Trophoblast cell (in vitro differentiated cells and primary cell): ENCODE measurements around the gene EYA2.
"Not testable (repeated sequence)": the region's sequence is repeated elsewhere in the genome, so short reads cannot be mapped to it uniquely, and the experiment has no call there.

Experiments
- DNase-seq, 2 donors: peaks; one replicate each; pipeline ENCODE4 v3.0.0-alpha.2; 2016
- H2AFZ ChIP-seq: 2 replicates; pipeline ENCODE4 v1.6.1; 2013; ENCODE audit warnings: low read length, moderate library complexity, mild to moderate bottlenecking; ENCODE audit not compliant: insufficient read depth, poor library complexity
- H2AK5ac ChIP-seq: 2 replicates; pipeline ENCODE4 v1.6.1; 2013; ENCODE audit warnings: mild to moderate bottlenecking, low read length
- H2BK120ac ChIP-seq: 2 replicates; pipeline ENCODE4 v1.6.1; 2013; ENCODE audit warnings: low read length, mild to moderate bottlenecking, moderate library complexity; ENCODE audit not compliant: insufficient read depth, poor library complexity
- H2BK12ac ChIP-seq: 2 replicates; pipeline ENCODE4 v1.6.1; 2013; ENCODE audit warnings: mild to moderate bottlenecking, low read length, moderate library complexity
- H2BK5ac ChIP-seq: 2 replicates; pipeline ENCODE4 v1.6.1; 2013; ENCODE audit warnings: low read length, low read depth, moderate library complexity, mild to moderate bottlenecking; ENCODE audit not compliant: poor library complexity
- H3K14ac ChIP-seq: 2 replicates; pipeline ENCODE4 v1.6.1; 2013; ENCODE audit warnings: mild to moderate bottlenecking, low read length
- H3K18ac ChIP-seq: 2 replicates; pipeline ENCODE4 v1.6.1; 2013; ENCODE audit warnings: mild to moderate bottlenecking, low read length
- H3K23ac ChIP-seq: 2 replicates; pipeline ENCODE4 v1.6.1; 2013; ENCODE audit warnings: low read length
- H3K27ac ChIP-seq: 2 replicates; pipeline ENCODE4 v1.5.1; 2013; ENCODE audit warnings: low read depth, mild to moderate bottlenecking, inconsistent platforms, low read length, moderate library complexity
- H3K27me3 ChIP-seq: 2 replicates; pipeline ENCODE4 v1.6.1; 2013; ENCODE audit warnings: inconsistent platforms, mild to moderate bottlenecking, low read length, moderate library complexity; ENCODE audit not compliant: insufficient read depth
- H3K36me3 ChIP-seq, 2 experiments: 1 replicate in 1 of 2; 2 replicates in 1 of 2; pipeline ENCODE4 v1.6.1; 2013; ENCODE audit warnings: low read length in 2 of 2, mild to moderate bottlenecking in 2 of 2, moderate library complexity in 1 of 2; ENCODE audit not compliant: insufficient read depth in 2 of 2, control insufficient read depth in 1 of 2
- H3K4ac ChIP-seq: 2 replicates; pipeline ENCODE4 v1.6.1; 2013; ENCODE audit warnings: low read depth, mild to moderate bottlenecking, low read length, moderate library complexity
- H3K4me1 ChIP-seq, 2 experiments: 1 replicate in 1 of 2; 2 replicates in 1 of 2; pipeline ENCODE4 v1.6.1; 2013; ENCODE audit warnings: low read length in 2 of 2, mild to moderate bottlenecking in 2 of 2, moderate library complexity in 1 of 2; ENCODE audit not compliant: insufficient read depth in 2 of 2, control insufficient read depth in 1 of 2
- H3K4me2 ChIP-seq: 2 replicates; pipeline ENCODE4 v1.6.1; 2013; ENCODE audit warnings: inconsistent platforms, mild to moderate bottlenecking, low read length, moderate library complexity
- H3K4me3 ChIP-seq: 2 replicates; pipeline ENCODE4 v1.5.1; 2013; ENCODE audit warnings: mild to moderate bottlenecking, low read depth, low read length, inconsistent platforms
- H3K79me1 ChIP-seq: one replicate; pipeline ENCODE4 v1.6.1; 2013; ENCODE audit warnings: low read length
- H3K79me2 ChIP-seq: 2 replicates; pipeline ENCODE4 v1.6.1; 2013; ENCODE audit warnings: low read length, mild to moderate bottlenecking; ENCODE audit not compliant: control insufficient read depth, insufficient read depth, poor library complexity
- H3K9ac ChIP-seq: 2 replicates; pipeline ENCODE4 v1.6.1; 2013; ENCODE audit warnings: mild to moderate bottlenecking, low read length
- H3K9me3 ChIP-seq: 2 replicates; pipeline ENCODE4 v1.6.1; 2013; ENCODE audit warnings: low read depth, mild to moderate bottlenecking, control low read depth, inconsistent platforms, low read length; ENCODE audit not compliant: insufficient read depth
- H4K12ac ChIP-seq: 2 replicates; pipeline ENCODE4 v1.6.1; 2013; ENCODE audit warnings: low read depth, mild to moderate bottlenecking, low read length, moderate library complexity
- H4K8ac ChIP-seq: 2 replicates; pipeline ENCODE4 v1.6.1; 2013; ENCODE audit warnings: low read depth, mild to moderate bottlenecking, low read length, moderate library complexity
- H4K91ac ChIP-seq: one replicate; pipeline ENCODE4 v1.6.1; 2013; ENCODE audit warnings: low read depth, mild to moderate bottlenecking, low read length, moderate library complexity
- WGBS: extraction: QIAGEN DNeasy Blood & Tissue Kit; methylation state at CpG from one replicate; pipeline ENCODE4 v1.1.7; 2013; ENCODE audit warnings: missing lambda C conversion rate; ENCODE audit not compliant: insufficient read length, insufficient coverage; ENCODE audit errors: extremely low coverage; 5-methylcytosine and 5-hydroxymethylcytosine counted together

The EYA2 gene

DNA sequence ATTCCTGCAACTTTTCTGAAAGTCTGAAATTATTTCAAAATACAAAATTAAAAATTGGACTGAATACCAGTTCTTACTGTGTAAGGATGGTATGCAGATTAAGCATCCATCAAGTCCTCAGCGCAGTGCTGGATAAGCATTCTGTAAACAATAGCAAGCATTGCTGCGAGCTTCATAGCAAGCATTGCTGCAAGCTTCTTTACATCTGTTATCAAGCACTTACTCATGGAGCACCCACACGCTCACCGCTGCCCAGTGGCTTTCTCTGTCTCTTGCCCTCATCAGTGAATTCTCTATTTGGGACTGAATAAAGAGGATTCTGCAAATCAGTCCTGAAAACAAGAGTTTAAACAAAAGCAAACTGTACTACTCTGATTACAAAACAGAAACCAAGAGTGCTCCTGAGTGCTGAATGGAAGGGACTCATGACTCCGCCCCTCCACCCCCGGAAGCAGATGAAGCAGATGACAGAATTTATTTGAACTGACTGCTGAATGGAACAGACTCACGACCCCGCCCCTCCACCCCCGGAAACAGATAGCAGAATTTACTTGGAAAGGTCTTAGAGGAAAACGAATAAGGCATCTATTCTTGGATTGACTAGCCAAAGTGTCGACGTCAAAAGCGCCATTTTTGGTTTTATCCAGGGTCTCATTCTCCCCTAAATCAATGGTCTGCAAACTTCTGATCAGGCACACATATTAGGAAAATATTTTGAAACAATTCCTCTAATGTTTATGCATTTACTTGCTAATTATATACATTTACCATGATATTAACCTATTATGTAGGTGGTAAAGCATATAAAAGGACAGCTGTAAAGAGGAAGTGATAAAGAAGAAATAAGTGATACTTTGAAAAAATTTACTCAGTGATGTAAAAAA lies 22.1 kb upstream of the EYA2 start:
- Histone ChIP-seq H4K91ac (no peak overlapping the region), H3K4ac (no peak overlapping the region), H4K12ac (no peak overlapping the region), H3K36me3 (no peaks in the 10 kb centered on the region), H2AFZ (no peak overlapping the region), H3K79me1 (no peaks in the 10 kb centered on the region), H3K14ac (no peak overlapping the region), H3K4me3 (no peak overlapping the region), H2BK120ac (no peak overlapping the region), H3K79me2 (no peaks in the 10 kb centered on the region), H3K23ac (no peak overlapping the region), H2AK5ac (no peak overlapping the region), H2BK12ac (no peak overlapping the region), H3K9ac (no peak overlapping the region), H3K9me3 (no peaks in the 10 kb centered on the region), H3K4me2 (no peak overlapping the region), H3K27me3 (no peaks in the 10 kb centered on the region), H3K18ac (no peak overlapping the region), H4K8ac (no peak overlapping the region), H3K27ac (no peak overlapping the region), H3K4me1 (no peaks in the 10 kb centered on the region), H2BK5ac (no peak overlapping the region)
- no CpG with 5 or more reads among the region's 13 CpGs for WGBS
- DNase-seq, result peak; percentile 27 to 63

GRCh38 chr20:46875059-46875458 lies 19.6 kb upstream of the EYA2 start:
- Histone ChIP-seq H3K4me2 (no peak overlapping the region), H3K23ac (no peak overlapping the region), H3K79me2 (no peaks in the 10 kb centered on the region), H4K91ac (no peak overlapping the region), H3K18ac (no peak overlapping the region), H3K9ac (no peak overlapping the region), H3K9me3 (no peaks in the 10 kb centered on the region), H2AFZ (no peak overlapping the region), H2AK5ac (no peak overlapping the region), H3K4me1 (no peaks in the 10 kb centered on the region), H3K79me1 (no peaks in the 10 kb centered on the region), H3K14ac (no peak overlapping the region), H3K27ac (no peak overlapping the region), H3K4me3 (no peak overlapping the region), H3K4ac (no peak overlapping the region), H2BK120ac (no peak overlapping the region), H2BK12ac (no peak overlapping the region), H3K27me3 (no peaks in the 10 kb centered on the region), H2BK5ac (no peak overlapping the region), H4K12ac (no peak overlapping the region), H4K8ac (no peak overlapping the region), H3K36me3 (no peaks in the 10 kb centered on the region)
- DNase-seq, result no peak
- WGBS, result no CpG with 5 or more reads among the region's 4 CpGs

GRCh38 chr20:46879386-46879785 lies 15.3 kb upstream of the EYA2 start:
- no peaks in the 10 kb centered on the region for H3K27me3 ChIP-seq
- no peak overlapping the region for H2BK5ac ChIP-seq
- H3K9me3 ChIP-seq, result no peaks in the 10 kb centered on the region
- H3K27ac ChIP-seq, result no peak overlapping the region
- H4K8ac ChIP-seq, result no peak overlapping the region
- H2AK5ac ChIP-seq, result no peak overlapping the region
- no peak overlapping the region for H2BK12ac ChIP-seq
- H3K79me1 ChIP-seq, result no peaks in the 10 kb centered on the region
- H2BK120ac ChIP-seq, result no peak overlapping the region
- H3K79me2 ChIP-seq, result no peaks in the 10 kb centered on the region
- H3K36me3 ChIP-seq, result no peaks in the 10 kb centered on the region
- no peak overlapping the region for H4K12ac ChIP-seq
- WGBS, result no CpG with 5 or more reads among the region's 5 CpGs
- H3K4me2 ChIP-seq, result no peak overlapping the region
- no peaks in the 10 kb centered on the region for H3K4me1 ChIP-seq
- no peak overlapping the region for H3K4ac ChIP-seq
- H3K14ac ChIP-seq, result no peak overlapping the region
- H2AFZ ChIP-seq, result no peak overlapping the region
- no peak for DNase-seq
- H3K4me3 ChIP-seq, result no peak overlapping the region
- H3K18ac ChIP-seq, result no peak overlapping the region
- no peak overlapping the region for H3K9ac ChIP-seq
- no peak overlapping the region for H4K91ac ChIP-seq
- H3K23ac ChIP-seq, result no peak overlapping the region

DNA sequence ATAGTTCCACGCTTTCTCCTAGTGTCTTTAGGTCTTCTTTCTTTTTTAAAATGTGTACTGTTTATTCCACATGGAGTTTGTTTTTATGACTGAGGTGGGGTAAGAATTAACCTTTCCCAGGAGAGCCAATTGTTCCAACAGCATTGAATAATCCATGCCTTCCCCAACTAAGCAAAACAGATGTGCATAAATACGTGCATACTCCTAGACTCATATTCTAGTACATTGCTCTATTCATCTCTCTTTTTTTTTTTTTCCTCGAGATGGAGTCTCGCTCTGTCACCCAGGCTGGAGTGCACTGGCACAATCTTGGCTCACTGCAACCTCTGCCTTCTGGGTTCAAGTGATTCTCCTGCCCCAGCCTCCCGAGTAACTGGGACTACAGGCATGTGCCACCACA lies 14.7 kb upstream of the EYA2 start:
- not testable (repeated sequence) for H3K9ac ChIP-seq, H4K8ac ChIP-seq, H3K18ac ChIP-seq, H3K4me3 ChIP-seq, DNase-seq, H2BK5ac ChIP-seq, H4K91ac ChIP-seq, H3K4me1 ChIP-seq, H3K14ac ChIP-seq, H3K27ac ChIP-seq, H3K4me2 ChIP-seq, H2BK120ac ChIP-seq, H3K23ac ChIP-seq, H4K12ac ChIP-seq, H3K4ac ChIP-seq, H2AK5ac ChIP-seq, H3K79me2 ChIP-seq, H3K79me1 ChIP-seq, H3K27me3 ChIP-seq, H3K36me3 ChIP-seq, H3K9me3 ChIP-seq, H2BK12ac ChIP-seq, H2AFZ ChIP-seq
- no CpG with 5 or more reads among the region's 5 CpGs for WGBS
